Liver (tissue), 9 donors: ENCODE measurements around the gene EVA1C. TPM values are rescaled to one million over a fixed set of nuclear protein-coding genes. Genes with fewer than 3 reads are reported as not detected.

ENCODE experiments used
- DNase-seq: peaks from one replicate; pipeline ENCODE4 v3.0.0-alpha.2; 2017; ENCODE audit warnings: low spot score
- H3K27ac ChIP-seq, 2 donors: one replicate each; pipeline ENCODE4 v1.7.0; 2013; ENCODE audit warnings: inconsistent platforms in 2 of 2, low read length in 2 of 2, control low read depth in 1 of 2, low read depth in 1 of 2, mild to moderate bottlenecking in 1 of 2
- H3K27me3 ChIP-seq, 4 donors: one replicate each; pipeline versions ENCODE4 v1.6.1 to v1.7.0; 2013; ENCODE audit warnings: low read length in 3 of 4, inconsistent platforms in 1 of 4, mild to moderate bottlenecking in 1 of 4, moderate library complexity in 1 of 4; ENCODE audit not compliant: control insufficient read depth in 4 of 4, insufficient read depth in 4 of 4
- H3K36me3 ChIP-seq, 4 donors: one replicate each; pipeline versions ENCODE4 v1.6.1 to v1.7.0; 2013; ENCODE audit warnings: low read length in 3 of 4, mild to moderate bottlenecking in 3 of 4, low read depth in 1 of 4, moderate library complexity in 1 of 4; ENCODE audit not compliant: control insufficient read depth in 4 of 4, insufficient read depth in 3 of 4
- H3K4me1 ChIP-seq, 4 donors: one replicate each; pipeline versions ENCODE4 v1.6.1 to v1.7.0; 2013; ENCODE audit warnings: low read length in 3 of 4, mild to moderate bottlenecking in 3 of 4, moderate library complexity in 1 of 4; ENCODE audit not compliant: control insufficient read depth in 4 of 4, insufficient read depth in 4 of 4
- H3K4me3 ChIP-seq, 3 donors: one replicate each; pipeline versions ENCODE4 v1.6.1 to v1.7.0; 2013; ENCODE audit warnings: low read length in 3 of 3, control low read depth in 1 of 3, low read depth in 1 of 3, mild to moderate bottlenecking in 1 of 3
- H3K9ac ChIP-seq, 2 donors: one replicate each; pipeline ENCODE4 v1.7.0; 2013; ENCODE audit warnings: low read length in 2 of 2, mild to moderate bottlenecking in 2 of 2, moderate library complexity in 2 of 2, control low read depth in 1 of 2, low read depth in 1 of 2
- H3K9me3 ChIP-seq, 4 donors: one replicate each; pipeline versions ENCODE4 v1.6.1 to v1.7.0; 2013; ENCODE audit warnings: low read length in 3 of 4; ENCODE audit not compliant: control insufficient read depth in 4 of 4
- EGR1 ChIP-seq, 2 donors: IDR thresholded peaks; 2 replicates each; pipeline ENCODE4 v1.6.1; 2016 to 2018; ENCODE audit warnings: antibody characterized with exemption in 2 of 2, low read depth in 2 of 2
- GABPA ChIP-seq, 2 donors: IDR thresholded peaks in 1 of 2; conservative IDR thresholded peaks in 1 of 2; 2 replicates each; pipeline ENCODE4 v1.6.1; 2016; ENCODE audit warnings: antibody characterized with exemption in 2 of 2, mild to moderate bottlenecking in 1 of 2, moderate library complexity in 1 of 2
- HNF4A ChIP-seq, 2 donors: conservative IDR thresholded peaks; 2 replicates each; pipeline ENCODE4 v1.6.1; 2016; ENCODE audit warnings: antibody characterized with exemption in 2 of 2, mild to moderate bottlenecking in 2 of 2
- HNF4G ChIP-seq: IDR thresholded peaks from 2 replicates; pipeline ENCODE4 v1.6.1; 2016; ENCODE audit warnings: antibody characterized with exemption
- JUND ChIP-seq, 2 donors: IDR thresholded peaks; 2 replicates each; pipeline ENCODE4 v1.6.1; 2016; ENCODE audit warnings: antibody characterized with exemption in 2 of 2
- REST ChIP-seq: IDR thresholded peaks from 2 replicates; pipeline ENCODE4 v1.6.1; 2016; ENCODE audit warnings: antibody characterized with exemption, mild to moderate bottlenecking
- SP1 ChIP-seq: IDR thresholded peaks from 2 replicates; pipeline ENCODE4 v1.6.1; 2018; ENCODE audit warnings: antibody characterized with exemption, mild to moderate bottlenecking
- TAF1 ChIP-seq: conservative IDR thresholded peaks from 2 replicates; pipeline ENCODE4 v1.6.1; 2016; ENCODE audit warnings: antibody characterized with exemption, mild to moderate bottlenecking
- YY1 ChIP-seq: IDR thresholded peaks from 2 replicates; pipeline ENCODE4 v1.6.1; 2016; ENCODE audit warnings: antibody characterized with exemption, mild to moderate bottlenecking
- WGBS: extraction: QIAGEN DNeasy Blood & Tissue Kit; methylation state at CpG from one replicate; pipeline ENCODE4 v1.1.7; 2013; 5-methylcytosine and 5-hydroxymethylcytosine counted together
- polyA plus RNA-seq, 2 donors: library from polyadenylated mRNA; stranded (reverse) in 1 of 2; unstranded in 1 of 2; fragments of 200-250 nt in 1 of 2; fragments of >200 nt in 1 of 2; fragmentation: Nextera tagmentation in 1 of 2; extraction: Ambion mirVana in 1 of 2; gene quantifications; one replicate each; pipeline versions ENCODE4 v1.2.1 to v1.2.3, GENCODE V29; 2013 to 2015
- total RNA-seq, 2 donors: library from RNA; depleted of rRNA; stranded (reverse); fragments of >200 nt; gene quantifications; one replicate each; pipeline ENCODE4 v1.2.3, GENCODE V29; 2014
- TF ChIP-seq, protein P1 (sequence below): IDR thresholded peaks from 2 replicates; pipeline ENCODE4 v1.6.1; 2016; ENCODE audit warnings: antibody characterized with exemption
- donor health status: healthy.
- donor health status: healthy.
- donor health status: healthy.
- donor health status: healthy.
- donor health status: healthy.

EVA1C gene
- total and polyA plus RNA-seq, 4 donors: 0.47 to 3.3 (median 2.4) TPM

- Histone ChIP-seq H3K9ac (no peak overlapping the region), H3K4me1 (no peaks in the 10 kb centered on the region), H3K36me3 (no peaks in the 10 kb centered on the region), H3K4me3 (no peak overlapping the region), H3K9me3 (no peaks in the 10 kb centered on the region), H3K27me3 (no peaks in the 10 kb centered on the region), H3K27ac (no peak overlapping the region)
- WGBS: 93% methylated on average over 5 of the region's 5 CpGs
- TF ChIP-seq YY1 (no peak), REST (no peak)
- no peak for DNase-seq
Measured at GRCh38 chr21:32469628-32470027, 57.1 kb downstream of the EVA1C start.

DNA sequence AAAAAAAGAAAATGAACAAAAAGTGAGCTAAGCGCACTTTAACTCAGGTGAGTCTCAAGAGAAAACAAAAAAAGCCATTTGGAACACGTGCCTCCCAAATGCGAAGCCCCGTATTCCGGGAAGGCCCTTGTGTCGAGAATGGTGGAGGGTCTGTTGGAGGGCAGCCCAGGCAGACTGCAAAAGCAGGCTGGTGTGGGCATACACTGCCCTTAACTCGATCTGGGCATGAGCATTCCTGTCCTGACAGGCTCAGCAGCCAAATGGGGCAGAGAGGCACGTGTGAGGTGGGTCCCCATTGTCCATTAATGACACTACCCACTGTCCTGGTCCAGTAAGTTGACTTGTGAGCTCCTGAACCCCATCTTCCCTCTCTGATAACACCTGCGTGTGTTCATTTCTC, 57.7 kb downstream of the EVA1C start:
- no peak for DNase-seq
- H3K4me3 ChIP-seq: no peak overlapping the region
- H3K36me3 ChIP-seq: no peaks in the 10 kb centered on the region
- H3K4me1 ChIP-seq: no peaks in the 10 kb centered on the region
- no peaks in the 10 kb centered on the region for H3K27me3 ChIP-seq
- no peak overlapping the region for H3K27ac ChIP-seq
- H3K9me3 ChIP-seq: no peaks in the 10 kb centered on the region
- WGBS: 95% methylated on average over 9 of the region's 9 CpGs
- no peak overlapping the region for H3K9ac ChIP-seq
- TF ChIP-seq REST (no peak), HNF4A (conservative IDR thresholded peaks at IDR 0.05) (no peak), EGR1 (IDR thresholded peaks at IDR 0.05; ENCODE audit: low read depth in 2 of 2) (no peak), JUND (IDR thresholded peaks at IDR 0.05) (no peak), TAF1 (no peak), SP1 (no peak), HNF4G (no peak), GABPA (IDR thresholded peaks at IDR 0.05 in 1 of 2, conservative IDR thresholded peaks at IDR 0.05 in 1 of 2) (no peak)
- TF ChIP-seq, protein P1, sequence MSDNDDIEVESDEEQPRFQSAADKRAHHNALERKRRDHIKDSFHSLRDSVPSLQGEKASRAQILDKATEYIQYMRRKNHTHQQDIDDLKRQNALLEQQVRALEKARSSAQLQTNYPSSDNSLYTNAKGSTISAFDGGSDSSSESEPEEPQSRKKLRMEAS: no peak
